Myometrial cell (primary cell): ENCODE results near the gene THNSL1. TPM values are rescaled to one million over a fixed set of nuclear protein-coding genes. Genes with fewer than 3 reads are reported as not detected.

Experiments
- total RNA-seq: library from RNA; depleted of rRNA; stranded (reverse); fragments of >200 nt; gene quantifications from 2 replicates; pipeline ENCODE4 v1.2.3, GENCODE V29; 2015

The THNSL1 gene
- total RNA-seq: 1.4 and 3.5 TPM in 2 replicates

GRCh38 chr10:25016376-25017153 is at the start of gene THNSL1:
Gene THNSL1, plus strand, starts transcription at chr10:25016612. Its CDS starts 6,612 bp downstream, at chr10:25023224.

GRCh38 chr10:25015828-25016375 is 510 bp upstream of the THNSL1 start, which contains the start of gene ENKUR:
Gene ENKUR, minus strand, starts transcription at chr10:25016158. Its CDS starts 222 bp downstream, at chr10:25015936.

Other genes with a start within 250 kb of the THNSL1 start
- gene PRTFDC1, start 64.0 kb upstream of the THNSL1 start, total RNA-seq: 15.3 and 22.9 TPM in 2 replicates
- not detected in 2 replicates for gene ENKUR, start 454 bp upstream of the THNSL1 start, total RNA-seq
- gene GPR158, start 158.4 kb downstream of the THNSL1 start, total RNA-seq: not detected in 2 replicates